Suprapubic skin (tissue), 3 donors: ENCODE results near the gene ATP5F1E.

Experiments
- POLR2AphosphoS5 ChIP-seq, 3 donors: sonication (generic); formaldehyde crosslinking; IDR thresholded peaks; one replicate each; pipeline ENCODE4 v1.6.1; 2017; ENCODE audit warnings: antibody characterized with exemption in 3 of 3
- TF ChIP-seq, protein P1 (sequence below), 2 donors: fragments of 200-600 bp in 1 of 2; fragments of 450-650 bp in 1 of 2; sonication (generic) in 1 of 2; IDR thresholded peaks; one replicate each; pipeline ENCODE4 v1.5.1; 2016 to 2019; ENCODE audit warnings: antibody characterized with exemption in 2 of 2, mild to moderate bottlenecking in 1 of 2, moderate library complexity in 1 of 2

DNA sequence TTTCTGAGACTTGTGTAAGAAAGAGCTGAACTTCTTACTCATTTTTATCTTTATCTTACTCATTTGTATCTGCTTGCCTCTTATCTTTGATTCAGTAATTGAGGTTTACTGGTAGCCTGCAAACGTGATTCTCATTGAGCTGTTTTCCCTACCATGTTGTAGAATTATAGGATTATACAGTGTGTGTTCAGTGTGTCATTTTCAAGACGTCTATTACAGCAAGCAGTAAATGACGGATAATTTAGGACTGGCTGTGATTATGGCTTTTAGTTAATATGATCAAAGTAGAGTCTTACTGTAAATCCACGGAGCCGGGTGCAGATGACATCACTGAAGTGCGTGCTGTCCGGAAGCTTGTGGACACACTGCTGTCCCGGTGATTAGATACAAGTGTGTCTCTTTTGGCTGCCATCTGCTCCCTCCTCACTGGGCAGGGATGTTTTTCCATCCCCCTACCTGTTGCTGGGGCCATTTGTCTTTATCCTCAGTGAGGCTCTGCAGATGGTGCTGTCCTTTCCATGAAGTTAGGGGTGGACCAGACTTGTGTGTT, 45.1 kb downstream of the ATP5F1E start:
- TF ChIP-seq POLR2AphosphoS5 (IDR thresholded peaks at IDR 0.05) = no peak
- TF ChIP-seq, protein P1, sequence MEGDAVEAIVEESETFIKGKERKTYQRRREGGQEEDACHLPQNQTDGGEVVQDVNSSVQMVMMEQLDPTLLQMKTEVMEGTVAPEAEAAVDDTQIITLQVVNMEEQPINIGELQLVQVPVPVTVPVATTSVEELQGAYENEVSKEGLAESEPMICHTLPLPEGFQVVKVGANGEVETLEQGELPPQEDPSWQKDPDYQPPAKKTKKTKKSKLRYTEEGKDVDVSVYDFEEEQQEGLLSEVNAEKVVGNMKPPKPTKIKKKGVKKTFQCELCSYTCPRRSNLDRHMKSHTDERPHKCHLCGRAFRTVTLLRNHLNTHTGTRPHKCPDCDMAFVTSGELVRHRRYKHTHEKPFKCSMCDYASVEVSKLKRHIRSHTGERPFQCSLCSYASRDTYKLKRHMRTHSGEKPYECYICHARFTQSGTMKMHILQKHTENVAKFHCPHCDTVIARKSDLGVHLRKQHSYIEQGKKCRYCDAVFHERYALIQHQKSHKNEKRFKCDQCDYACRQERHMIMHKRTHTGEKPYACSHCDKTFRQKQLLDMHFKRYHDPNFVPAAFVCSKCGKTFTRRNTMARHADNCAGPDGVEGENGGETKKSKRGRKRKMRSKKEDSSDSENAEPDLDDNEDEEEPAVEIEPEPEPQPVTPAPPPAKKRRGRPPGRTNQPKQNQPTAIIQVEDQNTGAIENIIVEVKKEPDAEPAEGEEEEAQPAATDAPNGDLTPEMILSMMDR (IDR thresholded peaks at IDR 0.05) = no peak
